ENCODE measurements around the gene ARL6IP4.

The ARL6IP4 gene

GRCh38 chr12:122980183-122981035 is at the start of gene ARL6IP4 (continued):
- TF ChIP-seq ZNF37A (tag by site-specific recombination; IDR thresholded peaks at IDR 0.05) (no peak), REPIN1 (tag by site-specific recombination; IDR thresholded peaks at IDR 0.05; ENCODE audit: low read depth) (no peak), ZNF792 (tag by site-specific recombination; IDR thresholded peaks at IDR 0.05) (no peak), ZEB2 (tag by site-specific recombination; IDR thresholded peaks at IDR 0.05) (peak; percentile 19; the same call in 1 of the 2 replicates), ZNF629 (tag by site-specific recombination; IDR thresholded peaks at IDR 0.05) (no peak; the same call in 1 of the 2 replicates), ZBTB1 (tag by site-specific recombination; IDR thresholded peaks at IDR 0.05) (no peak), KLF17 (tag by site-specific recombination; IDR thresholded peaks at IDR 0.05) (peak; percentile 67), GFI1B (tag by site-specific recombination; IDR thresholded peaks at IDR 0.05) (no peak), ZNF768 (tag by site-specific recombination; IDR thresholded peaks at IDR 0.05) (no peak), TCF7L2 (IDR thresholded peaks at IDR 0.05; ENCODE audit: borderline replicate concordance, low read depth, low read length) (no peak), ZNF169 (tag by site-specific recombination; IDR thresholded peaks at IDR 0.05) (no peak), ZBTB48 (tag by site-specific recombination; IDR thresholded peaks at IDR 0.05) (peak; percentile 55; the same call in 1 of the 2 replicates), ZSCAN4 (tag by site-specific recombination; IDR thresholded peaks at IDR 0.05) (no peak), SP3 (tag by site-specific recombination; IDR thresholded peaks at IDR 0.05) (peak; percentile 53; the same call in 1 of the 2 replicates), ZNF114 (tag by site-specific recombination; IDR thresholded peaks at IDR 0.05) (no peak), ZNF558 (tag by site-specific recombination; IDR thresholded peaks at IDR 0.05) (no peak), ZNF302 (tag by site-specific recombination; IDR thresholded peaks at IDR 0.05; ENCODE audit: low read depth) (no peak), ZNF843 (tag by site-specific recombination; IDR thresholded peaks at IDR 0.05) (no peak), ZNF596 (tag by site-specific recombination; IDR thresholded peaks at IDR 0.05) (no peak; the same call in 1 of the 2 replicates), REST (tag by site-specific recombination; IDR thresholded peaks at IDR 0.05) (no peak), ZSCAN30 (tag by site-specific recombination; IDR thresholded peaks at IDR 0.05) (peak; percentile 82; the same call in 1 of the 2 replicates)
- TF ChIP-seq, protein P1, sequence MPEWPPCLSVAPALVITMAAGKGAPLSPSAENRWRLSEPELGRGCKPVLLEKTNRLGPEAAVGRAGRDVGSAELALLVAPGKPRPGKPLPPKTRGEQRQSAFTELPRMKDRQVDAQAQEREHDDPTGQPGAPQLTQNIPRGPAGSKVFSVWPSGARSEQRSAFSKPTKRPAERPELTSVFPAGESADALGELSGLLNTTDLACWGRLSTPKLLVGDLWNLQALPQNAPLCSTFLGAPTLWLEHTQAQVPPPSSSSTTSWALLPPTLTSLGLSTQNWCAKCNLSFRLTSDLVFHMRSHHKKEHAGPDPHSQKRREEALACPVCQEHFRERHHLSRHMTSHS (tag by site-specific recombination; IDR thresholded peaks at IDR 0.05) = no peak
- TF ChIP-seq, protein P2, sequence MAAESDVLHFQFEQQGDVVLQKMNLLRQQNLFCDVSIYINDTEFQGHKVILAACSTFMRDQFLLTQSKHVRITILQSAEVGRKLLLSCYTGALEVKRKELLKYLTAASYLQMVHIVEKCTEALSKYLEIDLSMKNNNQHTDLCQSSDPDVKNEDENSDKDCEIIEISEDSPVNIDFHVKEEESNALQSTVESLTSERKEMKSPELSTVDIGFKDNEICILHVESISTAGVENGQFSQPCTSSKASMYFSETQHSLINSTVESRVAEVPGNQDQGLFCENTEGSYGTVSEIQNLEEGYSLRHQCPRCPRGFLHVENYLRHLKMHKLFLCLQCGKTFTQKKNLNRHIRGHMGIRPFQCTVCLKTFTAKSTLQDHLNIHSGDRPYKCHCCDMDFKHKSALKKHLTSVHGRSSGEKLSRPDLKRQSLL (tag by site-specific recombination; IDR thresholded peaks at IDR 0.05) = no peak
- TF ChIP-seq, protein P3, sequence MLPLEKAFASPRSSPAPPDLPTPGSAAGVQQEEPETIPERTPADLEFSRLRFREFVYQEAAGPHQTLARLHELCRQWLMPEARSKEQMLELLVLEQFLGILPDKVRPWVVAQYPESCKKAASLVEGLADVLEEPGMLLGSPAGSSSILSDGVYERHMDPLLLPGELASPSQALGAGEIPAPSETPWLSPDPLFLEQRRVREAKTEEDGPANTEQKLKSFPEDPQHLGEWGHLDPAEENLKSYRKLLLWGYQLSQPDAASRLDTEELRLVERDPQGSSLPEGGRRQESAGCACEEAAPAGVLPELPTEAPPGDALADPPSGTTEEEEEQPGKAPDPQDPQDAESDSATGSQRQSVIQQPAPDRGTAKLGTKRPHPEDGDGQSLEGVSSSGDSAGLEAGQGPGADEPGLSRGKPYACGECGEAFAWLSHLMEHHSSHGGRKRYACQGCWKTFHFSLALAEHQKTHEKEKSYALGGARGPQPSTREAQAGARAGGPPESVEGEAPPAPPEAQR (tag by site-specific recombination; IDR thresholded peaks at IDR 0.05) = no peak
- TF ChIP-seq, protein P4, sequence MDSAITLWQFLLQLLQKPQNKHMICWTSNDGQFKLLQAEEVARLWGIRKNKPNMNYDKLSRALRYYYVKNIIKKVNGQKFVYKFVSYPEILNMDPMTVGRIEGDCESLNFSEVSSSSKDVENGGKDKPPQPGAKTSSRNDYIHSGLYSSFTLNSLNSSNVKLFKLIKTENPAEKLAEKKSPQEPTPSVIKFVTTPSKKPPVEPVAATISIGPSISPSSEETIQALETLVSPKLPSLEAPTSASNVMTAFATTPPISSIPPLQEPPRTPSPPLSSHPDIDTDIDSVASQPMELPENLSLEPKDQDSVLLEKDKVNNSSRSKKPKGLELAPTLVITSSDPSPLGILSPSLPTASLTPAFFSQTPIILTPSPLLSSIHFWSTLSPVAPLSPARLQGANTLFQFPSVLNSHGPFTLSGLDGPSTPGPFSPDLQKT (IDR thresholded peaks at IDR 0.05; ENCODE audit: borderline replicate concordance, low read depth, low read length) = no peak
- TF ChIP-seq, protein P5, sequence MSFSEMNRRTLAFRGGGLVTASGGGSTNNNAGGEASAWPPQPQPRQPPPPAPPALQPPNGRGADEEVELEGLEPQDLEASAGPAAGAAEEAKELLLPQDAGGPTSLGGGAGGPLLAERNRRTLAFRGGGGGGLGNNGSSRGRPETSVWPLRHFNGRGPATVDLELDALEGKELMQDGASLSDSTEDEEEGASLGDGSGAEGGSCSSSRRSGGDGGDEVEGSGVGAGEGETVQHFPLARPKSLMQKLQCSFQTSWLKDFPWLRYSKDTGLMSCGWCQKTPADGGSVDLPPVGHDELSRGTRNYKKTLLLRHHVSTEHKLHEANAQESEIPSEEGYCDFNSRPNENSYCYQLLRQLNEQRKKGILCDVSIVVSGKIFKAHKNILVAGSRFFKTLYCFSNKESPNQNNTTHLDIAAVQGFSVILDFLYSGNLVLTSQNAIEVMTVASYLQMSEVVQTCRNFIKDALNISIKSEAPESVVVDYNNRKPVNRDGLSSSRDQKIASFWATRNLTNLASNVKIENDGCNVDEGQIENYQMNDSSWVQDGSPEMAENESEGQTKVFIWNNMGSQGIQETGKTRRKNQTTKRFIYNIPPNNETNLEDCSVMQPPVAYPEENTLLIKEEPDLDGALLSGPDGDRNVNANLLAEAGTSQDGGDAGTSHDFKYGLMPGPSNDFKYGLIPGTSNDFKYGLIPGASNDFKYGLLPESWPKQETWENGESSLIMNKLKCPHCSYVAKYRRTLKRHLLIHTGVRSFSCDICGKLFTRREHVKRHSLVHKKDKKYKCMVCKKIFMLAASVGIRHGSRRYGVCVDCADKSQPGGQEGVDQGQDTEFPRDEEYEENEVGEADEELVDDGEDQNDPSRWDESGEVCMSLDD (tag by site-specific recombination; IDR thresholded peaks at IDR 0.05) = peak; percentile 64; the same call in 1 of the 2 replicates
